Type B pancreatic cell (in vitro differentiated cells): ENCODE data around the gene OR13J1. TPM values are rescaled to one million over a fixed set of nuclear protein-coding genes. Genes with fewer than 3 reads are reported as not detected.

Experiments
- DNase-seq: peaks from one replicate; pipeline ENCODE4 v3.0.0; 2021; ENCODE audit warnings: mixed read lengths; ENCODE audit not compliant: unreplicated experiment; ENCODE audit errors: extremely low spot score
- H3K27ac Mint-ChIP-seq: 2 replicates; pipeline ENCODE4 v1.8.0; 2021; ENCODE audit warnings: mild to moderate bottlenecking, mixed read lengths
- H3K27me3 Mint-ChIP-seq: 2 replicates; pipeline ENCODE4 v1.8.0; 2021; ENCODE audit warnings: mixed read lengths
- H3K36me3 Mint-ChIP-seq: 2 replicates; pipeline ENCODE4 v1.8.0; 2021; ENCODE audit warnings: mixed read lengths
- H3K4me1 Mint-ChIP-seq: one replicate; pipeline ENCODE4 v1.8.0; 2021; ENCODE audit warnings: mixed read lengths; ENCODE audit not compliant: unreplicated experiment
- H3K4me3 Mint-ChIP-seq: 2 replicates; pipeline ENCODE4 v1.8.0; 2021; ENCODE audit warnings: mild to moderate bottlenecking, mixed read lengths
- H3K9me3 Mint-ChIP-seq: 2 replicates; pipeline ENCODE4 v1.8.0; 2021; ENCODE audit warnings: mixed read lengths
- CTCF ChIP-seq: fragments of 200-600 bp; sonication (generic); conservative IDR thresholded peaks from 2 replicates; pipeline ENCODE4 v1.5.0; 2021; ENCODE audit warnings: antibody characterized with exemption, mild to moderate bottlenecking
- total RNA-seq: library from RNA; stranded (reverse); gene quantifications from 2 replicates; pipeline ENCODE4 v1.2.1, GENCODE V29; 2021; ENCODE audit warnings: low replicate concordance

The OR13J1 gene
- total RNA-seq, 1 donor from 2014 or later = not detected

DNA sequence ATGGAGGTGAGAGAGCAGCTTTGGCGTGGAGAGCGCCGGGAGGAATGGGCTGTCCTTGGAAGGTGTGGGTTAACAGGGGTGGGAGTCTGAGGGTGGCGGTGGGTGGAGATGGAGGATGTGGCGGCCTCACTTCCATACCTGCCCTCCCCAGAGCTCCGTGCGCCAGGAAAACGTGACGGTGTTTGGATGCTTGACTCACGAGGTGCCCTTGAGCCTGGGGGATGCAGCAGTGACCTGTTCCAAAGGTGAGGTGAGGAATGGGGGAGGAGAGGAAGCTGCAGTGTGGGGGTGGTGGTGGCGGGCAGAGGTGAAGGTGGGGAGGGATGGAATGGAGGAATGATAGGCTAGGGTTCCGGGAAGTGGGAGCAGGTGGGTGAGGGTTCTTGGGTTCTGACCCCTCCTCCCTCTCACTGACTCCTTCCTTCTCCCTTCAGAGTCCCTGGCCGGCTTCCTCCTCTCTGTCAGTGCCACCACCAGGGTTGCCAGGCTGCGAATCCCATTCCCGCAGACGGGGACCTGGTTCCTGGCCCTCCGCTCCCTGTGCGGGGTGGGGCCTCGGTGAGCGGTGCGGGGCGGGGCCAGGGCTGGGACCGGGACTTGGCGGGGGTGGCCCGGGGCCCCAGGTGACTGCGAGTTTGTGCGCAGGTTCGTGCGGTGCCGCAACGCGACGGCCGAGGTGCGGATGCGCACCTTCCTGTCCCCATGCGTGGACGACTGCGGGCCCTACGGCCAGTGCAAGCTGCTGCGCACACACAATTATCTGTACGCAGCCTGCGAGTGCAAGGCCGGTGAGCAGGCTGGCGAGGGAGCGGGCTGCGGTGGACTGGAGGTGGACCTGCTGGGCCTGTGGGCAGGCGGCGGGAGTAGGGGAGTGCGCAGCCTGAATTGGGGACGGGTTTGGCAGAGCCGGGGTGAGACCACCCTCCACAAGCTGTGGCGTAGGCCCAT is 24.1 kb downstream of the OR13J1 start:
- Mint-ChIP-seq H3K27me3 (no peaks in the 10 kb centered on the region), H3K9me3 (no peaks in the 10 kb centered on the region), H3K27ac (peak overlapping the region; percentile 79), H3K4me3 (peak overlapping the region; percentile 80), H3K36me3 (peaks cover 3% of the 10 kb centered on the region), H3K4me1 (peaks cover 11% of the 10 kb centered on the region)
- no peak for DNase-seq
- TF ChIP-seq CTCF = no peak

- Mint-ChIP-seq H3K9me3 (no peaks in the 10 kb centered on the region), H3K27ac (peak overlapping the region; percentile 2), H3K4me1 (peaks cover 15% of the 10 kb centered on the region), H3K27me3 (no peaks in the 10 kb centered on the region), H3K36me3 (peaks cover 3% of the 10 kb centered on the region), H3K4me3 (no peak overlapping the region)
- no peak for DNase-seq
- no peak for TF ChIP-seq CTCF
Observed at GRCh38 chr9:35844628-35845270, 25.5 kb downstream of the OR13J1 start.

GRCh38 chr9:35842795-35843194 is 27.4 kb downstream of the OR13J1 start:
- Mint-ChIP-seq H3K9me3 (no peaks in the 10 kb centered on the region), H3K27ac (no peak overlapping the region), H3K4me3 (no peak overlapping the region), H3K36me3 (no peaks in the 10 kb centered on the region), H3K4me1 (peaks cover 15% of the 10 kb centered on the region), H3K27me3 (no peaks in the 10 kb centered on the region)
- no peak for TF ChIP-seq CTCF
- no peak for DNase-seq

GRCh38 chr9:35842020-35842745 is 28.0 kb downstream of the OR13J1 start:
- Mint-ChIP-seq H3K36me3 (peaks cover under 1% of the 10 kb centered on the region), H3K27ac (no peak overlapping the region), H3K9me3 (no peaks in the 10 kb centered on the region), H3K27me3 (no peaks in the 10 kb centered on the region), H3K4me1 (peaks cover 15% of the 10 kb centered on the region), H3K4me3 (no peak overlapping the region)
- TF ChIP-seq CTCF = no peak
- DNase-seq = no peak

- Mint-ChIP-seq H3K36me3 (peaks cover 4% of the 10 kb centered on the region), H3K4me1 (peaks cover 15% of the 10 kb centered on the region), H3K27ac (no peak overlapping the region), H3K9me3 (no peaks in the 10 kb centered on the region), H3K4me3 (no peak overlapping the region), H3K27me3 (no peaks in the 10 kb centered on the region)
- no peak for DNase-seq
- no peak for TF ChIP-seq CTCF
Observed at GRCh38 chr9:35841645-35841900, 28.6 kb downstream of the OR13J1 start.
